ENCODE measurements around the gene CDC42BPB.

The CDC42BPB gene

GRCh38 chr14:102980409-102980810 is 76.9 kb downstream of the CDC42BPB start:
- Histone ChIP-seq H3K27ac (ENCODE audit: low read length) (no peak overlapping the region), H3K36me3 (replicated peaks; ENCODE audit: low read depth, low read length) (no peaks in the 10 kb centered on the region), H3K4me1 (ENCODE audit: low read length) (peaks cover 17% of the 10 kb centered on the region), H3K9ac (ENCODE audit: low read length) (no peak overlapping the region), H3K79me2 (ENCODE audit: low read length) (no peaks in the 10 kb centered on the region), H3K27me3 (ENCODE audit: low read depth, low read length) (no peaks in the 10 kb centered on the region), H3K4me3 (ENCODE audit: low read length) (no peak overlapping the region), H2AFZ (ENCODE audit: low read depth, low read length) (no peak overlapping the region), H4K20me1 (ENCODE audit: insufficient read depth, low read length) (no peaks in the 10 kb centered on the region), H3K9me3 (ENCODE audit: insufficient read depth, low read length) (no peaks in the 10 kb centered on the region), H3K4me2 (ENCODE audit: low read length) (no peak overlapping the region)
- no peak for TF ChIP-seq EZH2phosphoT487 (IDR thresholded peaks at IDR 0.05; ENCODE audit: low read depth)
- TF ChIP-seq, protein P1, sequence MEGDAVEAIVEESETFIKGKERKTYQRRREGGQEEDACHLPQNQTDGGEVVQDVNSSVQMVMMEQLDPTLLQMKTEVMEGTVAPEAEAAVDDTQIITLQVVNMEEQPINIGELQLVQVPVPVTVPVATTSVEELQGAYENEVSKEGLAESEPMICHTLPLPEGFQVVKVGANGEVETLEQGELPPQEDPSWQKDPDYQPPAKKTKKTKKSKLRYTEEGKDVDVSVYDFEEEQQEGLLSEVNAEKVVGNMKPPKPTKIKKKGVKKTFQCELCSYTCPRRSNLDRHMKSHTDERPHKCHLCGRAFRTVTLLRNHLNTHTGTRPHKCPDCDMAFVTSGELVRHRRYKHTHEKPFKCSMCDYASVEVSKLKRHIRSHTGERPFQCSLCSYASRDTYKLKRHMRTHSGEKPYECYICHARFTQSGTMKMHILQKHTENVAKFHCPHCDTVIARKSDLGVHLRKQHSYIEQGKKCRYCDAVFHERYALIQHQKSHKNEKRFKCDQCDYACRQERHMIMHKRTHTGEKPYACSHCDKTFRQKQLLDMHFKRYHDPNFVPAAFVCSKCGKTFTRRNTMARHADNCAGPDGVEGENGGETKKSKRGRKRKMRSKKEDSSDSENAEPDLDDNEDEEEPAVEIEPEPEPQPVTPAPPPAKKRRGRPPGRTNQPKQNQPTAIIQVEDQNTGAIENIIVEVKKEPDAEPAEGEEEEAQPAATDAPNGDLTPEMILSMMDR (IDR thresholded peaks at IDR 0.05; ENCODE audit: low read depth, low read length): no peak

DNA sequence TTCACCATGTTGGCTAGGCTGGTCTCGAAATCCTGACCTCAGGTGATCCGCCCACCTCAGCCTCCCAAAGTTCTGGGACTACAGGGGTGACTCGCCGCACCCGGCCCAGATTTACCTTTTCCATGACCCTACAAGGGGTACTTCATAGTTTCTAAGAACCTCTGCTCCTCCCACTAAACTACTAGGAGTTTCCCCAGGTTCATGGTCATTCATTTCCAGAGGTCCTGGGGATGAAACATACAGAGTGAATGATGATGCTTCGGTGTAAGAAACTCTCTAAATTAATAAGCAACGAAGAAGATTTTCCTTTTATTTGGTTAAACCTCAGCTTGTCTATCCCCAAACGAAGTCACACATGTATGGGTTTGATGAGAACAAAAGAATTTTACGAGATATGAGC is 77.9 kb downstream of the CDC42BPB start:
- no peaks in the 10 kb centered on the region for H4K20me1 ChIP-seq (ENCODE audit: insufficient read depth, low read length)
- no peaks in the 10 kb centered on the region for H3K27me3 ChIP-seq (ENCODE audit: low read depth, low read length)
- no peaks in the 10 kb centered on the region for H3K9me3 ChIP-seq (ENCODE audit: insufficient read depth, low read length)
- H3K4me1 ChIP-seq (ENCODE audit: low read length): peaks cover 14% of the 10 kb centered on the region
- no peak overlapping the region for H3K27ac ChIP-seq (ENCODE audit: low read length)
- no peak overlapping the region for H3K9ac ChIP-seq (ENCODE audit: low read length)
- no peak overlapping the region for H3K4me3 ChIP-seq (ENCODE audit: low read length)
- H2AFZ ChIP-seq (ENCODE audit: low read depth, low read length): no peak overlapping the region
- H3K4me2 ChIP-seq (ENCODE audit: low read length): no peak overlapping the region
- no peaks in the 10 kb centered on the region for H3K79me2 ChIP-seq (ENCODE audit: low read length)
- H3K36me3 ChIP-seq (replicated peaks; ENCODE audit: low read depth, low read length): no peaks in the 10 kb centered on the region
- TF ChIP-seq, protein P1 (IDR thresholded peaks at IDR 0.05; ENCODE audit: low read depth, low read length): no peak
- TF ChIP-seq EZH2phosphoT487 (IDR thresholded peaks at IDR 0.05; ENCODE audit: low read depth): no peak

GRCh38 chr14:102977475-102977874 is 79.9 kb downstream of the CDC42BPB start:
- no peak overlapping the region for H3K4me2 ChIP-seq (ENCODE audit: low read length)
- no peak overlapping the region for H3K9ac ChIP-seq (ENCODE audit: low read length)
- no peaks in the 10 kb centered on the region for H3K79me2 ChIP-seq (ENCODE audit: low read length)
- H3K9me3 ChIP-seq (ENCODE audit: insufficient read depth, low read length): no peaks in the 10 kb centered on the region
- no peaks in the 10 kb centered on the region for H4K20me1 ChIP-seq (ENCODE audit: insufficient read depth, low read length)
- peaks cover 15% of the 10 kb centered on the region for H3K4me1 ChIP-seq (ENCODE audit: low read length)
- no peak overlapping the region for H3K27ac ChIP-seq (ENCODE audit: low read length)
- no peak overlapping the region for H2AFZ ChIP-seq (ENCODE audit: low read depth, low read length)
- no peaks in the 10 kb centered on the region for H3K27me3 ChIP-seq (ENCODE audit: low read depth, low read length)
- H3K36me3 ChIP-seq (replicated peaks; ENCODE audit: low read depth, low read length): no peaks in the 10 kb centered on the region
- no peak overlapping the region for H3K4me3 ChIP-seq (ENCODE audit: low read length)
- TF ChIP-seq EZH2phosphoT487 (IDR thresholded peaks at IDR 0.05; ENCODE audit: low read depth): no peak
- TF ChIP-seq, protein P1 (IDR thresholded peaks at IDR 0.05; ENCODE audit: low read depth, low read length): no peak

DNA sequence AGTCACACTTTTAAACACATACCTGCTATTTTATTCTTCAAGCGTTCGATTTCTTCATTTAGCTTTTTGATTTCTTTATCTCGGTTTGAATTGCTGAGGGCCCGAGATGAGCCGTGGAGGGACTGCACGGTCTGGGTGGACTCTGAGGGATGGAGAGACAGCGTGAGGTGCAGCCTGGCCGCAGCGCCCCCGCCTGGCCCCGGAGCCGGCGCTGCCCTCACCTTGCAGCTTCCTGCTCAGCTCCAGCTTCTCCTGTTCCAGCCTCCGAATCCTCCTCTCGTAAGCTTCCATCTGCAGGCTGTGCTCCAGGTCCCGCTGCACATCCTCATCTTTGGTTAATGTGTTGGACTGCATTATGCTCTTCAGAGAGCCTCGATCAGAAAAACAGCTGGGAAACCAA is 81.7 kb downstream of the CDC42BPB start:
- peaks cover 15% of the 10 kb centered on the region for H3K4me1 ChIP-seq (ENCODE audit: low read length)
- no peaks in the 10 kb centered on the region for H3K36me3 ChIP-seq (replicated peaks; ENCODE audit: low read depth, low read length)
- no peak for TF ChIP-seq EZH2phosphoT487 (IDR thresholded peaks at IDR 0.05; ENCODE audit: low read depth)
- TF ChIP-seq, protein P1 (IDR thresholded peaks at IDR 0.05; ENCODE audit: low read depth, low read length): peak; percentile 82
- H3K27me3 ChIP-seq (ENCODE audit: low read depth, low read length): no peaks in the 10 kb centered on the region
- no peaks in the 10 kb centered on the region for H3K9me3 ChIP-seq (ENCODE audit: insufficient read depth, low read length)
- no peaks in the 10 kb centered on the region for H3K79me2 ChIP-seq (ENCODE audit: low read length)
- H3K9ac ChIP-seq (ENCODE audit: low read length): no peak overlapping the region
- no peaks in the 10 kb centered on the region for H4K20me1 ChIP-seq (ENCODE audit: insufficient read depth, low read length)
- no peak overlapping the region for H3K27ac ChIP-seq (ENCODE audit: low read length)
- H3K4me3 ChIP-seq (ENCODE audit: low read length): peak overlapping the region; percentile 68
- H2AFZ ChIP-seq (ENCODE audit: low read depth, low read length): 0 out of 2 replicates have a peak overlapping the region, but pooled peaks have one; percentile 57
- peak overlapping the region; percentile 67 for H3K4me2 ChIP-seq (ENCODE audit: low read length)

Measured in OCI-LY3 (cell line).